ENCODE results near the gene SAMD4B. TPM values are rescaled to one million over a fixed set of nuclear protein-coding genes. Genes with fewer than 3 reads are reported as not detected.
"Not testable (repeated sequence)": the region's sequence is repeated elsewhere in the genome, so short reads cannot be mapped to it uniquely, and the experiment has no call there.

Gene SAMD4B
- total RNA-seq, 1 donor from 2014 or later = 158 TPM

DNA sequence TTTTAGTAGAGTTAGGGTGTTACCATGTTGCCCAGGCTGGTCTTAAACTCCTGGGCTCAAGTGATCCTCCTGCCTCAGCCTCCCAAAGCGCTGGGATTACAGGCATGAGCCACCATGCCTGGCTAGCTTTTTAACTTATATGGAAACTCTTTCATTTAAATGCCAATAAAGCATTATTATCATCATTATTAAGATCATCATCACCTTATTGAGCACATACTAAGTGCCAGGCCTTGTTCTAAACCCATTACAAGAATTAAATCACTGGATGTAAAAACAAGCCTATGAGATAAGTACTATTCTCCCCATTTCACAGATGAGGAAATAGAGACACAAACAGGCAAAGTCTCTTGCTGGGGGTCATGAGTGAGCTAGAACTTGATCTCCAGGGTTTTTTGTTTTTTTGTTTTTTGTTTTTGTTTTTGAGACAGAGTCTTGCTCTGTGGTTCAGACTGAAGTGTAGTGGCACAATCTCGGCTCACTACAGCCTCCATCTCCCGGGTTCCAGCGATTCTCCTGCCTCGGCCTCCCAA, 7.7 kb upstream of the SAMD4B start:
- H3K27ac Mint-ChIP-seq (ENCODE audit: unreplicated experiment) = no peak overlapping the region

DNA sequence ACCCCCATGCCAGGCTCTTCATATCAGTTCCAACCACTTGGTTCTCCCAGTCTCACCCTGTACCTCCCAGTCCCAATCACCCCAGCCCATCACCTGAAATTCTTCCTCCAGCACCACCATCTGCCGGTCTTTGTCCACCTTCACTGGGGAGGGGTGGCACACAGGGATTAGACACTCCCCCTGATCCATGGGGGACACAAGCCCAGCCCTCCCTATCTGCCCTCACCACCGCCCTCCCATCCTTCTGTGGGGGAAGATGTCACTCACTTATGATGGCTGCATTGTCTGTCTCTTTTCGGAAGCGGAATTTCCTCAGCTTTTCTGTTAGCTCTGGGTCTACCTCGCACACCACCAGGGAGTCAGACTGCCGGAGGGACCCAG, 7.1 kb upstream of the SAMD4B start:
- Mint-ChIP-seq H3K27me3 (ENCODE audit: low read depth) (peaks cover 10% of the 10 kb centered on the region), H3K4me3 (no peak overlapping the region), H3K9me3 (no peaks in the 10 kb centered on the region), H3K4me1 (no peaks in the 10 kb centered on the region), H3K27ac (ENCODE audit: unreplicated experiment) (no peak overlapping the region), H3K36me3 (ENCODE audit: low read depth) (no peaks in the 10 kb centered on the region)
- DNase-seq (ENCODE audit: low read depth, low spot score) = no peak
- TF ChIP-seq, protein P1, sequence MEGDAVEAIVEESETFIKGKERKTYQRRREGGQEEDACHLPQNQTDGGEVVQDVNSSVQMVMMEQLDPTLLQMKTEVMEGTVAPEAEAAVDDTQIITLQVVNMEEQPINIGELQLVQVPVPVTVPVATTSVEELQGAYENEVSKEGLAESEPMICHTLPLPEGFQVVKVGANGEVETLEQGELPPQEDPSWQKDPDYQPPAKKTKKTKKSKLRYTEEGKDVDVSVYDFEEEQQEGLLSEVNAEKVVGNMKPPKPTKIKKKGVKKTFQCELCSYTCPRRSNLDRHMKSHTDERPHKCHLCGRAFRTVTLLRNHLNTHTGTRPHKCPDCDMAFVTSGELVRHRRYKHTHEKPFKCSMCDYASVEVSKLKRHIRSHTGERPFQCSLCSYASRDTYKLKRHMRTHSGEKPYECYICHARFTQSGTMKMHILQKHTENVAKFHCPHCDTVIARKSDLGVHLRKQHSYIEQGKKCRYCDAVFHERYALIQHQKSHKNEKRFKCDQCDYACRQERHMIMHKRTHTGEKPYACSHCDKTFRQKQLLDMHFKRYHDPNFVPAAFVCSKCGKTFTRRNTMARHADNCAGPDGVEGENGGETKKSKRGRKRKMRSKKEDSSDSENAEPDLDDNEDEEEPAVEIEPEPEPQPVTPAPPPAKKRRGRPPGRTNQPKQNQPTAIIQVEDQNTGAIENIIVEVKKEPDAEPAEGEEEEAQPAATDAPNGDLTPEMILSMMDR (conservative IDR thresholded peaks at IDR 0.05) = no peak

More for the DNA sequence above, 7.7 kb upstream of the SAMD4B start:
- Mint-ChIP-seq H3K4me1 (no peaks in the 10 kb centered on the region), H3K9me3 (no peaks in the 10 kb centered on the region), H3K4me3 (no peak overlapping the region), H3K27me3 (ENCODE audit: low read depth) (peaks cover 10% of the 10 kb centered on the region), H3K36me3 (ENCODE audit: low read depth) (no peaks in the 10 kb centered on the region)
- TF ChIP-seq, protein P1 (conservative IDR thresholded peaks at IDR 0.05) = no peak
- no peak for DNase-seq (ENCODE audit: low read depth, low spot score)

DNA sequence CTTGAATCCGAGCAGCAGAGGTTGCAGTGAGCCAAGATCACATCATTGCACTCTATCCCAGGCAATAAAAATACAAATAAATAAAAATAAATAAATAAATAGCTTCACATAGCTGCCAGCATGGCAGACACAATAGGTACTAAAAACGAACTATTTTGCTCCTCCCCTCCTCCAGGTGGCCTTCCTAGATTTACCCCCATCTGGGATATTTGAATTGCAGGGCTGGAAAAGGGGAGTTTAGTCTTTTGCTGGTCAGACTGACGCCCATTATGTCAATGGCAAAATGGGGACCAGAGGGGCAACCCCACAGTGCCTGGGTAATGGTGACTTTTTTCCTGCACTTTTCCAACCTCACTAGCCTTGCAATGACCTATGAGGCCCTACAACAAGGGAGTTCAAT, 5.7 kb upstream of the SAMD4B start:
- no peaks in the 10 kb centered on the region for H3K36me3 Mint-ChIP-seq (ENCODE audit: low read depth)
- H3K9me3 Mint-ChIP-seq = no peaks in the 10 kb centered on the region
- peaks cover 10% of the 10 kb centered on the region for H3K4me1 Mint-ChIP-seq
- TF ChIP-seq, protein P1 (conservative IDR thresholded peaks at IDR 0.05) = no peak
- no peak overlapping the region for H3K4me3 Mint-ChIP-seq
- DNase-seq (ENCODE audit: low read depth, low spot score) = no peak
- H3K27me3 Mint-ChIP-seq (ENCODE audit: low read depth) = peaks cover 6% of the 10 kb centered on the region
- H3K27ac Mint-ChIP-seq (ENCODE audit: unreplicated experiment) = no peak overlapping the region

DNA sequence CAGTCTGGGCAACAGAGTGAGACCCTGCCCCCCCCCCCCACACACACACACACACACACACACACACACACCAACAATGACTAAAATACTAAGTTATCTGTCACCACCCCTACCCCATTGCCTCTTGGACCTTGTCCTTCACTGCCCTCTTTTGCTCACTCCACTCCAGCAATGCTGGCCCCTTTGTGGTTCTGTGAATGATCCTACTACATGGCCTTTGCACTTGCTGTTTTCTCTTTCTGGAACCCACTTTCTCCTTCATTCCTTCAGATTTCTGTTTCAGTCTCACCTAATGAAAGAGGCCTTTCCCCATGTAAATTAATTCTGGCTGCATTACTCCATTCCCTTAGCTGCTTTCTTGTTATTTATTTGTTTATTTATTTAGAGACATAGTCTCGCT, 2.5 kb upstream of the SAMD4B start:
- Mint-ChIP-seq H3K4me3 (peak overlapping the region; percentile 99), H3K27ac (ENCODE audit: unreplicated experiment) (no peak overlapping the region), H3K9me3 (no peaks in the 10 kb centered on the region), H3K36me3 (ENCODE audit: low read depth) (peaks cover 1% of the 10 kb centered on the region), H3K27me3 (ENCODE audit: low read depth) (peaks cover 6% of the 10 kb centered on the region), H3K4me1 (peaks cover 31% of the 10 kb centered on the region)
- TF ChIP-seq, protein P1 (conservative IDR thresholded peaks at IDR 0.05) = no peak
- DNase-seq (ENCODE audit: low read depth, low spot score) = no peak

DNA sequence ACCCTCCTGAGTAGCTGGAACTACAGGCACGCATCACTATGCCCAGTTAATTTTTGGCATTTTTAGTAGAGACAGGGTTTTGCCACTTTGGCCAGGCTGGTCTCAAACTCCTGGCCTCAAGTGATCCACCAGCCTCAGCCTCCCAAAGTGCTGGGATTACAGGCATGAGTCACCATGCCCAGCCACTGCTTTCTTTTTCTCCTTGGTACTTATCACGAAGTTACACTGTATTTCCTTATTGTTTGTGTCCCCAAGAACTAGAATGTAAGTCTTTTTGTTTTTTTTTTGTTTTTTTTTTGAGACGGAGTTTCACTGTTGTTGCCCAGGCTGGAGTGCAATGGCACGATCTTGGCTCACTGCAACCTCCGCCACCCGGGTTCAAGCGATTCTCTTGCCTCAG, 2.1 kb upstream of the SAMD4B start:
- not testable (repeated sequence) for H3K36me3 Mint-ChIP-seq (ENCODE audit: low read depth); H3K27me3 Mint-ChIP-seq (ENCODE audit: low read depth); H3K9me3 Mint-ChIP-seq; DNase-seq (ENCODE audit: low read depth, low spot score); H3K27ac Mint-ChIP-seq (ENCODE audit: unreplicated experiment)
- Mint-ChIP-seq H3K4me1 (peaks cover 35% of the 10 kb centered on the region), H3K4me3 (peak overlapping the region; percentile 99)

DNA sequence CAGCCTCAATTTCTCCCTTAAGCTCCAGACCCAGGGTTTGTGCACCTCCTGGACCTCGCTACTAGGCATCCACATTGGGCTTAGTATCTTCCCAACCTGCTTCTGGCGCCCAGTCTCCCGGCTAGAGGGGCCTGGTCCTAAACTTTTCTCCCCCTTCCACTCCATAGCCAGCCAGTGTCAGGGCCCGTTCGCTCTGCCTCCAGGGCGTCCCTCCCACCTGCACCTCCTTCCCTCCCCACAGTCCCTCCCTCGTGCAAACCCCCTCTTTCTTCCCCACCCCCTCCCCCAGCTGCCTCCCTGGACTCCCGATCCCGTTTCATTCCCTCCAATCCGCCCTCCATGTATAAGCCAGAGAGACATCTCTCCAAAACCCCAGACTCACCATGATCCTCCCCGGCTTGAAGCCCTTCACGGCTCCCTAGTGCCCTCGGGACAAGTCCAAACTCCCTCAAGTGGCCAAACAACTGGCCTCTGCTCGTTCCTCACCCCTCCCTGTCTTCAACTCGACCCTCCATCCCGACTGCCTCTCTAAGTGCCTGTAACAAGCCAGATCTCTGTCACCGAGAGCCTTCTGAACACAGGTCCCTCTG, 997 bp upstream of the SAMD4B start:
- Mint-ChIP-seq H3K4me1 (peaks cover 44% of the 10 kb centered on the region), H3K4me3 (peak overlapping the region; percentile 99), H3K27me3 (ENCODE audit: low read depth) (peaks cover 3% of the 10 kb centered on the region)

More for the DNA sequence above, 997 bp upstream of the SAMD4B start:
- Mint-ChIP-seq H3K27ac (ENCODE audit: unreplicated experiment) (peak overlapping the region; percentile 88), H3K36me3 (ENCODE audit: low read depth) (peaks cover 6% of the 10 kb centered on the region), H3K9me3 (no peaks in the 10 kb centered on the region)
- DNase-seq (ENCODE audit: low read depth, low spot score) = peak; percentile 36
- TF ChIP-seq, protein P1 (conservative IDR thresholded peaks at IDR 0.05) = no peak
